HG03097 (cell line): ENCODE results near the gene TYR.
"Not testable (repeated sequence)": the region's sequence is repeated elsewhere in the genome, so short reads cannot be mapped to it uniquely, and the experiment has no call there.

Source experiments
- ATAC-seq: cut with Tn5 transposase; IDR thresholded peaks from one replicate; pipeline ENCODE4 v1.9.1; 2021; ENCODE audit not compliant: unreplicated experiment, low FRiP score

Gene TYR

DNA sequence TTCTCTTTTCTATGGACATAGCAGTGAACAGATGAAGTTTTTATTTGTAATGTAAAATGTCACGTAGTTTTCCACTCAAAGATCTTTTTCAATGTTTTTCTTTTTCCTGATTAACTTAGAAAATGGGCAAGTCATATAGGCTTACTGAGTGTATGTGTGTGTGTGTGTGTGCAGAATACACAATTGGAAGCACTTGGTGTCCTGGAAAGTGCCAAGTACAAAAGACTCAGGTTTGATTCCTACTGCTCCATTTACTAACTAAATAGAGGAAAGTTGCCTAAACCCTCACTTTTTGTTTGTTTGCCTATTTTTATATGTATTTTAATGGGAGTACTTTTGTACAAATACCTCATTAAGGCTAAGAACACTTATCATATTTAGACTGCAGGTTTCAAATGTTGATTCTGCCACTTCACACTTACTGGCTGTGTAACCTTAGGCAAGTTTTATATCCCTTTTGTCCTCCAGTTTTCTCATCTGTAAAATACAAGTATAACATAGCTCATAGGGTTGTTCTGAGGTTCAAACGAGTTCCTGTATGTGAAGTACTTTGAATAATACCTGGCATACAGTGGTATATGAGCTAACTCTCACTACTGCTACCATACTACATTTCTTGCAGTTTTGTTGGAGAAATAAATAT, 90.1 kb downstream of the TYR start:
- no peak for ATAC-seq

DNA sequence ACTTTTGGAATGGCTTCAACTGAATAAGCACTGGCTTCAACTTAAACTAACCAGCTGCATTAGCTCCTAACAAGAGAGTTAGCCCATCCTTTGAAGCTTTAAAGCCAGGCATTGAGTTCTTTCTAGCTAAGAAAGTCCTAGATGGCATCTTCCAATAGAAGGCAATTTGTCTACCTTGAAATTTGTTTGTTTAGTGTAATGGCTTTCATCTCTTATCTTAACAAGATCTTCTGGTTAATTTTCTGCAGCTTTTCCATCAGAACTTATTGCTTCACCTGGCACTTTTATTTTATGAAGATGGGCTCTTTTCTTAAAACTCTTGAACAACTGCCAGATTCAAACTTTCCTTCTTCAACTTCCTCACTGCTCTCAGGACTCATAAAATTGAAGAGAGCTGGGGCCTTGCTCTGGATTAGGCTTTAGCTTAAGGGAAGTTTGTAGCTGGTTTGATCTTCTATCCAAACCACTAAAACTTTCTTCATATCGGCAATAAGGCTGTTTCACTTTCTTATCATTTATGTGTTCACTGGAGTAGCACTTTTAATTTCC, 94.9 kb downstream of the TYR start:
- ATAC-seq = not testable (repeated sequence)

DNA sequence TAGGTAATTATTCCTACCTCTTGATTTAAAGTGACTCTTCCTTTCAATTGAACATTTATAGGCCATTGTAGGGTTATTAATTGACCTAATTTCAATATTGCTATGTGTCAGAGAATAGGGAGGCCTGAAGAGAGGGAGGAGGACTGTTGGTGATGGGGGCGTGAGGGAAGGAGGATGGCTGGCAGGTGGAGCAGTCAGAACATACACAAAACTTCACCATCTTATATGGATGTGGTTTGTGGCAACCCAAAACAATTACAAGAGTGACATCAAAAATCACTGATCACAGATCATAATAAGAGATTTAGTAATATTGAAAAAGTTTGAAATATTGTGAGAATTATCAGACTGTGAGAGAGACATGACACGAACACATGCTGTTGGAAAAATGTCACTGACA, 95.5 kb downstream of the TYR start:
- ATAC-seq = not testable (repeated sequence)

DNA sequence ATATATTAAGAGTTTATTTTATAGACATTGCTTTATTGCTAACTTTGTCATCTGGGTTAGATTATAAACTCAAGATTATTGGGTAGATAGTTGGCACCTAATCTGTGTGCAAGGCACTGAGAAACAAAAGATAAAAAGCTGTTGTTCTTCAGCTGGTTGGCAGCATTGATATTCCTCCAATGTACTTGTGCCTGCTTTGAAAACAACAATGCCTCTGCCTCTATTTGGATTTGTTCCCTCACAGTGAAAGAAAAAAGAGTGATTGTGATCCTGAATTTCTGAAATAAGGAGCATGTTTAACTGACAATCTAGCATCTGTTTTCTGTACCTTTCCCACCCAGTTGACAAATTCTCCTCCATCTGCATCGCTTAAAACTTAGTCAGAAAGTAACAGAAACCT, 98.3 kb downstream of the TYR start:
- ATAC-seq = no peak

DNA sequence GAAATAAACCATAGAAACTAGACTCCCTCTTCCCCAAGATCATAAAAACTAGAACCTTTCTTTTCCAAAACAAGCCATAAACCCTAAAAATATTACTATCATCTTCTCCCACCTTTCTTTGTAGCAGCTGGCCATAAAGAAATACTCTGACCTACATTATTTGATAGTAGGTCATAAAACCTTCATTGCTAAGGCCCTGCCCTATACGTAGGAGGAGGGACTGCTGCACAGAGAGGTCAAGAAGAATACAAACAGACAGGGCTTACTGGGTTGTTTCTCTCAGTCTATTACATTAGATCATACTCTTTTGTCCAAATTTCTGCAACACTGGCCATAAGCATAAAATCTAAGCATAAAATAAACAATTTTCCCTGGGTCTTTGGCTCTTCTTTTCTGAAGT, 101.5 kb downstream of the TYR start:
- no peak for ATAC-seq

DNA sequence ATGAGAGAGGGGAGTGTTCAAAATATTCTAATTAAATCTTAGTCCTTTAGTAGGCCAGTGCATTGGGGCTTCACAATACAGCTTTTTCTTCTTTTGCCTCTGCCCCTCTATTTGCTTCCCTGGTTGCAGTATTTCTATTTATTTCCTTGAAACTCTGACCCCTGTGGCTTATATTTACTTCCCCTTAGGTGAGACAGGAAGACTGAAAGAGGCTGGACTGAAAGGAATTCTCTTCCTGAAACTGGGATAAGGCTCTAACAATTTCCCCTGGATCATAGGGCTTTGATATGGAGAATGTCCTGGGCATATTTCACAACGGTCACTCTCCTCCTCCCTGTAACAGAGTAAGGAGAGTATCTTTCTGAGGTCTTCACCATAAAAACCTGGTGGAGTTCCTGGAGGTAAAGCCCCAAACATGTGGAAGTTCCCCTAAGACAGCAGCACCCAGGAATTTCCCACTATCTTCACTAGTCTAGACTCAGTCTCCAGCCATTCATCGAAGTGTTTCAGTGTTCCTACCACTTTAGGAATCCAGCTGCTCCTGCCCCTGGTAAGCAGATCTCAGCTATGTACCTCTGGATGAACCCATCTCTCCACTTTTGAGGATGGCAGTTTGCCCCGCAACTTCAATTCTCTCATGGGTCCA, 103.5 kb downstream of the TYR start:
- not testable (repeated sequence) for ATAC-seq

DNA sequence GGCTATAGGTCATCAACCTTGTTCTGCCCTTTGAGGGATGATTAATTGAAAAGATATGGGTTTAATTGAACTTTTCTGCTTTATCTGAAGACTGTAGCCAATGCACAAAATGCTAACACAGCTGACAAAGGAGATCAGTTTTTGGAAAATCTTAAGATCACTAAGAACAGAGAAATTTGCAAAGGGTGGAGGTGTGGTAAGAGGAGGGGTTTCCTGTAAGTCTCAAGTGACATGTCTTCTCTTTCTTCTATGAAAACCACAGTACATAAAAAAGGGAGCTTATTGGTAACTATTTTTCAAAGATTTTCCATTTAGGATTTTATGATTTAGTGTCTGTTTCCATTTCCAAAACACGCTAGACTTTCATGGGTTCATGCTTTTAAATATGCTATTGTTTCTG, 108.9 kb downstream of the TYR start:
- ATAC-seq = not testable (repeated sequence)

DNA sequence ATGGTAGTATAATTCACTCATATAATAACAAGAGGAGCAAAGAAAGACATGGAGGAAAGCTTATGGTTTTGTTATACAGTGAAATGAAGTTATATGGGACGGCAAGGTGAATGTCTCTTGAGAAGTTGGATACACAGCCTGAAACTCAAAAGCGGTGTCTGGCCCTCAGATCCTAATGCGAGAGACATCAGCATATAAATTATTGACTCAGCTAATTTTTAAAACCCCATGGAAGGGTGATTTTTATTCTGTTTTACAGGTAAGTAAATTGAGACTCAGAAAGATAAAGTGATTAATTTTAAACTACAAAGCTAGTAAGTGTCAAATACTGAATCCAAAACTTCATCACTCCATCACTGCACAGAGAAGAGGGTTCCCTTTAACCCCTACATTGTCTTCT, 110.3 kb downstream of the TYR start:
- not testable (repeated sequence) for ATAC-seq

DNA sequence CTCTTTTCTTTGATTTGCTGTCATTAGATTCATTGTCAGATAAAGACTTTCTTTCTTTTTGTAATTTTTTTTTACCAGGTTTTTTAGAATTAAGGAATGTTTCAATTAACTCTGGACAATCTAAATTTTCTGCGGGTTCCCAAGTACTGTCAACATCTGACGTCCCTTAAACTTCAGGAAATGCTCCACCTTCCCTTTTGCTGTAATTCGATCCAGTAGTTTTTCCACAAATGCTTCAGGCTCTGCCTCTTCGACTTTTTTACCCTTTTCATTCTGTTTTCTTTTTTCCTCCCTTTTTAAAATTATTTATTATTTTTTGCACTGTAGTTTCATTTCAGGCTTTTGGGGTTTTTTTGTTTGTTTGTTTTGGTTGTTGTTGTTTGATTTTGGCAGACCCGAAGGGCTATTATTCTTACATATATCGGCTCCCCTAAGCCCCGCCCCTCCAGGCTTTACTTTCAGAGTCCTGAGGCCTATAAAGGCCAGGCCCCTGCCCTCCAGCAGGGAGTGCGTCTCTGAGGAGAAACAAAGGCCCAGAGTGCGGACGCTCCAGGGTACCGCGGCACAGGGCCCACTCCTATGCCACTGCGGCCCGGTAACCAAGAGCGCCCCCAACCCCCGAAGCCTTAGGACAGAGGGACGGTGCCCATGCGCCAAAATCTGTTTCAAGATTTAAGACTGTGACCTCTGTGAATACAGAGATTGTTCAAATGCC, 116.4 kb downstream of the TYR start:
- no peak for ATAC-seq

DNA sequence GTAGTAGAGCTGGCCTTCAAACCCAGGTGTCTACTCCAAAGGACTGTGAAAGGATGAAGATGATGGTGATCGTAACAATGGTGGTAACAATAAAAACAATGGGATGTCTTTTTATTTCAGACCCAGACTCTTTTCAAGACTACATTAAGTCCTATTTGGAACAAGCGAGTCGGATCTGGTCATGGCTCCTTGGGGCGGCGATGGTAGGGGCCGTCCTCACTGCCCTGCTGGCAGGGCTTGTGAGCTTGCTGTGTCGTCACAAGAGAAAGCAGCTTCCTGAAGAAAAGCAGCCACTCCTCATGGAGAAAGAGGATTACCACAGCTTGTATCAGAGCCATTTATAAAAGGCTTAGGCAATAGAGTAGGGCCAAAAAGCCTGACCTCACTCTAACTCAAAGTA, 117.3 kb downstream of the TYR start:
- not testable (repeated sequence) for ATAC-seq

DNA sequence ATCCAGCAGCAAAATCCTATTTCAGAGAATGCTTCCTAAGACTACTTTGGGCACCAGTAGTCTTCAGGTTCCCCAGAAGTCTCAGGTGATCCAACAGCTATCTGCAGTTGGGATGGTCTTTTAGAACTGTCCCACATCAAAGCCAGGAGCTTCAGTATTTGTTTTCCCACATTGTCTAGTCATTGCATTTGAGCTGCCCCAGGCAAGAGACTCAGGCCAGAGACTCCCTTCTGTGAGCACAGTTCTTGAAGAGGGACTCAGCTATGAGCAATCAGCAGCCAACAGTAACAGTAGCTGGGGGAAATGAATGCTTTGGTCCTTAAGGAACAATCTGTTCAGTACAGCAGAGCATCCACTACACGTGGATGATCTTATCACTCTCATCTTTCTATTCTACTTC, 125.4 kb downstream of the TYR start:
- ATAC-seq = not testable (repeated sequence)

DNA sequence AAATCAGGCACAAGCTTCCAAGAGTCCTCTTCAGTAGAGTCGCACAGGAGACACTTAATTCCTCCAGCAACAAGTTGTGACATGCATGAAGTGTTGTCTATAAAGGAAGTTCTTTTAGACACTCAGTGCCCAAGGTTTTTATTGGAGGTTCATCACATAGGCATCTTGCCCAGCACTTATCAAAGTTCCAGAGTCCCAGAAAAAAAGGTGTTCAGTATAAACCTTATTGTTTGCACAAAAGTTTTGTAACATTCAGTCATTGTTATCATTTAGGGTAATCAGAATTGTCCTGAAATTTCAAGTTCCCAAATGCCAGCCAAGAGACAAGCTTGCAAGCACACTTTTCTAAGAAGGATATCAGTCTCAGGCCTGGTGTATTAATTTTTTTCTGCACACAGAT, 130.6 kb downstream of the TYR start:
- not testable (repeated sequence) for ATAC-seq

DNA sequence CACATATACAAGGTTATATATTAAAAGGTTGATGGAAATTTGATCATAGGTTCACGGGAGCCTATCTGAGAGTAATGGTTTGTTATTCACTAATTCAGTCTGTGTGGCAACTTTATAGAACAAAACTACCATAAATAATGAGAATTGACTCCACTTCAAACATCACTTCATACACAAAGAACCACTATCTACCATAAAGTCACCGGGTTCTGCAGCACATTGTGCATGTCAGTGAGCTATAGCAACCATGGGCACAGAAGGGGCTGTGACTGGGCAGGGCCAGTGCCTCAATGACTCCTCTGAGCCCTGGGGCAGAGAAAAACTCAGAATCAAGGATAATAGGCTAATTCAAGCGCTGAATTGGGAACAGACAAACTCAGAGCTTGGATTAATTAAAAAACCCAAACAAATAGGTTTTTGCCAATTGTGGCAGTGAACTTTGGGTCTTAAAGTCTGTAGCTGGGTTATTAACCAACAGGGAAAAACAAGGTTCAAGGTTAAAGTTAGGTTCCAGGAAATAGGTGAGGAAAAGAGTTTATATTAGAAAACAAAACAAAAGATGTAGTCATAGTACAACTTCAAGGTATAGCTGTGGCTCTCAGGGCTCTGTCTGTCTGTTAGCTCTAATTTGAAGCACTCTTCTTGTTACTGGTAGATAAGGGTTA, 131.8 kb downstream of the TYR start:
- ATAC-seq = not testable (repeated sequence)

DNA sequence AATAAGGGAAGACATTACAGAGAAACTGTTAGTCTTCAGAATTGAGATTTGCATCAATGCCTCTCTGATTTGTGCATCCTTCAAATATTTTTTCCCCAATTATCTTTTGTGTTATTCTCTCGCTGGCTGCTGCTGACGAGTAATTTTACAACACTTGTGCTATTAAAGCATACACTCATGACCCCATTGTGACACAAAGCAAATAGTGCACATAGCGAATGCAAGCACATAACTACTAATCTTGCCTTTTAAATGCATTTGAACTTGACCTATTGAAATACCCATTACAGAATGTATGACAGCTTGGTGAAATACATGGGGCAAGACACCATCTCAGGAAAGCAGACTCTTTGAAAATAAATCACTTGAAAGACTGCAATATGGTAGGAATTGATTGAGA, 132.9 kb downstream of the TYR start:
- not testable (repeated sequence) for ATAC-seq

DNA sequence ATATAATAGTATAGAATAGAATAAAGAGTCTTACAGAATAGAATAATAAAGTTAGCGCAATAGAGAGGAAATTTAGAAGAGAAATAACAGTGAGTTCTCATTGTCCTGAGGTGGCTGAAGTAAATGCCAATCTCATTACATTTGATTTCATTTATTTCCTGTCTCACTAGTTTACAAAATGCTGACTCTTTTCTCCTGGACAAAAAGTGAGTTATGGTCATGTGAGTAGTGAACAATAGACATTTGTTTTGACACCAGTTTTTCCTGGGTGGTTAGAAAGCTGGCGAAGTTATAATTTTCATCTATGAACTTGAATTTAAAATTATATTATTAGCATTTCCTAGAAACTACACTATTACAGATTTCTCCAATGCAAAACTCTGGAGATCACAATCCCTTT, 143.7 kb downstream of the TYR start:
- ATAC-seq = no peak

DNA sequence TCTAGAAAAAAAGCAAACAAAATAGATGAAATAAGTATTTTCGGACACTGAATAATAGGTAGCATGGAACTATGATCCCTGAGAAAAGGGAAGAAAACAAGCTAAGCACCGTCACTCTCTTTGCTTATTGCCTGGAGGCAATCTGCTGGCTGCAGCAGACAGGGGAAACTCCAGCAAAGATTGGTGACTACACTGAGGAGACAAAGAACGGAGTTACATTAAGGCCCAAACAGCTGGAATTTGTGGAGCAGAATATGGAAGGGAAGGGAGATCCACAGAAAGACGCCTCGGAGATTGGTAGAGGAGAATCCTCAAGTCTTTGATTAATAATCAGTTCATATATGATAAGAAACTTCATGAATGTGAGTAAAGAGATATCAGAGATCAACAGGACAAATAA, 150.2 kb downstream of the TYR start:
- ATAC-seq = no peak

DNA sequence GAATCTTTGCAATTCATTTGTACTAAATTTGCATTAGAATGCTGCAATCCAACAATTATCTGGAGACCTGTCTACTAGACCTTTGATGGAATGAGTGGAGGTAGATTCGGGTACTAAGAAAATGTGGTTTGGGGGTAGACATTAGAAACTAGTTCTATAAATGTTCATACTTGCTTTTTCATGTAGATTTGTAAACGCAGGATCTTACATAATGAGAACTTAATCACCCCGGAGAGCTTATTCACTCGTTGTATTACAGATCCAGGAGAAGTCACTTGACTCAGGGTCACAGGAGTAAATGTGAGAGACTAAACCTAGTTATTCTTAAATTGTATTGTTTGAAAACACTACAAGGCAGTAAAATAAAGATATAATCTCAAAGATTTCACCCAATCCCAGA, 154.3 kb downstream of the TYR start:
- ATAC-seq = not testable (repeated sequence)

DNA sequence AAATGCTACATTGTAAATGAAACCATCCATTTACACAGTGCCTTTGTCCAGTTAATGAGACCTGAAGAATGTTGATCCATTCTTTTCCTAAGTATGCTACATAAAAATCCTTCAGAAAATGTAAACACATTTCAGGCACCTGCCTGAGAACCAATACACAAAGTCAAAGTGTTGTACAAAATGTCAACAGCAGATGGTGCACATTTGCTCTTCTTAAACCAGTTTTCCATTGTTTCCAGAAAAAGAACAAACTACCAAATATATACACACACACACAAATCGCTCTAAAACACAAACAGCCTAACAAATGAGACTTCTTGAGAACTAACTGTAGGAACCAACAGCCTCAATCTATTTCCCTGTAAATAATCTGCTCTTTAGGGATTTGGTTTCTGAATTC, 156.0 kb downstream of the TYR start:
- ATAC-seq = not testable (repeated sequence)

DNA sequence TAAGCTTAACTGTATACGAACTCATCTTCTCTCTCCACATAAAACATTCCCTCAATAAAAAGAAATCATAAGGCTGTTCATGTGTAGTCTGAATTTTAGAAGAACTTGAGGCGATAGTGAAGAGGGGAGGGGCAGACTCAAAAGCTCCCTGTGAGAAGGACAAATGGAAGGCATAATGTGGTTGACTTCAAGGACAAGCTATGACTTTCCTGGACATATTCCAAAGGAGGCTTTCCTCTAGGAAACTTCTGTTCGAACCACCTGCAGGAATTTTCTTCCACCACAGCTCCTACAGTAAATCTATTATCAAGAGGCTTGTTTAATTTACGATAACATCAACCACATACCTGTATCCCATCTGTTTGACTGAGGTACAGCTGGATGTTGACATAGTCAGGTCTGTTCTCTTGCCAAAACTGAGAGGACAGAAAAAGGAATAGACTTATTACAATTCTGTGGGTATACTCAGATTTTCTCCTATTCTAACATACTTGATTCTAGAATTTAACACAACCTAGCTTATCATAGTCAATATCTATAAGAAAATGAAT, 159.5 kb downstream of the TYR start:
- ATAC-seq = not testable (repeated sequence)

DNA sequence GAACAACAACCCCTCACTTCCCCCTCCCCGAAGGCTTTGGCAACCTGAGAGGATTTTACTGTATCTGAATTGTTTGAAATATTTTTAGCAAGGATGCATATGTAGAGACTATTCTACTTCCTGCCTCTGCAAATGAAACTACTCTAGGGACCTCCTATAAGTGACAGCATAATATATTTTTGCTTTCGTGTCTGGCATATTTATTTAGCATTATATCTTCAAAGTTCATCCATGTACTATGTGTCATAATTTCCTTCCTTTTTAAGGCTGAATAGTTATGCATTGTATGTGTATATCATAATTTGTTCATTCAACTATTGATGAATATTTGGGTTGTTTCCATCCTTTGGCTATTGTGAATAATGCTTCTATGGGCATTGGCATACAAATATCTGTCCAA, 160.4 kb downstream of the TYR start:
- not testable (repeated sequence) for ATAC-seq

DNA sequence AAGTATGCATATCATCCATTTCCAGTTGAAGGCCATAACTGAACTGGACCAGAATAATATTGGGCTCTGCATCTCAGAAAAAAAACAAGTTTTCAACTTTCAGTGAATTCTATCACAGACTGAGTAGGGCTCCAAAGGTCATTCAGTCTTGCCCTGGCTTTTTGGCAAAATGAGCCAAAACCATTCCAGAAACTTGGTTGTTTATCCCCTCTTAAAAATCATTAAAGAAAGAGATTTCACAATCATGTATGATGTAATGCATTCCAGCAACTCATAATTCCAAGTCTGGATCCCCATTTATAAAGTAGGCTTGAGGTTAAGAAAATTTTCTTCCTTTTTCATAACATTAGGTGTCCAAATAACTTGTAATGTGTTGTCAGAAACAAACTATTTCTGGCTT, 162.8 kb downstream of the TYR start:
- ATAC-seq = not testable (repeated sequence)
